ENCODE results near the gene FAF1. TPM values are rescaled to one million over a fixed set of nuclear protein-coding genes. Genes with fewer than 3 reads are reported as not detected.

Gene FAF1
- total RNA-seq, 2 donors from 2014 or later, result 45.8 to 50.1 TPM

GRCh38 chr1:50610563-50610962 lies 349.5 kb downstream of the FAF1 start:
- Mint-ChIP-seq H3K36me3 (ENCODE audit: low read depth) (no peaks in the 10 kb centered on the region), H3K4me1 (no peaks in the 10 kb centered on the region), H3K27ac (no peak overlapping the region), H3K27me3 (no peaks in the 10 kb centered on the region), H3K4me3 (no peak overlapping the region)
- DNase-seq, result no peak
- H3K9me3 ChIP-seq (ENCODE audit: control insufficient read depth, low read length, poor library complexity, severe bottlenecking), result no peaks in the 10 kb centered on the region
- no peak for ATAC-seq

GRCh38 chr1:50609508-50609907 lies 350.6 kb downstream of the FAF1 start:
- no peak for ATAC-seq

GRCh38 chr1:50605186-50605875 lies 354.7 kb downstream of the FAF1 start:
- no peaks in the 10 kb centered on the region for H3K9me3 ChIP-seq (ENCODE audit: control insufficient read depth, low read length, poor library complexity, severe bottlenecking)
- DNase-seq (no peak), ATAC-seq (no peak)
- H3K4me3 Mint-ChIP-seq, result no peak overlapping the region
- H3K27me3 Mint-ChIP-seq, result no peaks in the 10 kb centered on the region
- H3K4me1 Mint-ChIP-seq, result peaks cover 6% of the 10 kb centered on the region
- no peaks in the 10 kb centered on the region for H3K36me3 Mint-ChIP-seq (ENCODE audit: low read depth)
- H3K27ac Mint-ChIP-seq, result no peak overlapping the region

More at GRCh38 chr1:50609508-50609907, 350.6 kb downstream of the FAF1 start:
- Mint-ChIP-seq H3K4me1 (no peaks in the 10 kb centered on the region), H3K27ac (no peak overlapping the region), H3K36me3 (ENCODE audit: low read depth) (no peaks in the 10 kb centered on the region), H3K27me3 (no peaks in the 10 kb centered on the region), H3K4me3 (no peak overlapping the region)
- DNase-seq, result no peak
- H3K9me3 ChIP-seq (ENCODE audit: control insufficient read depth, low read length, poor library complexity, severe bottlenecking), result no peaks in the 10 kb centered on the region

- H3K4me1 Mint-ChIP-seq, result peaks cover 6% of the 10 kb centered on the region
- ATAC-seq, result no peak
- no peaks in the 10 kb centered on the region for H3K36me3 Mint-ChIP-seq (ENCODE audit: low read depth)
- H3K4me3 Mint-ChIP-seq, result no peak overlapping the region
- no peak overlapping the region for H3K27ac Mint-ChIP-seq
- no peaks in the 10 kb centered on the region for H3K9me3 ChIP-seq (ENCODE audit: control insufficient read depth, low read length, poor library complexity, severe bottlenecking)
- DNase-seq, result no peak
- H3K27me3 Mint-ChIP-seq, result no peaks in the 10 kb centered on the region
Measured at GRCh38 chr1:50604580-50604979, 355.5 kb downstream of the FAF1 start.

- ATAC-seq, result no peak
- DNase-seq, result no peak
- Mint-ChIP-seq H3K4me1 (peaks cover 6% of the 10 kb centered on the region), H3K4me3 (no peak overlapping the region), H3K36me3 (ENCODE audit: low read depth) (no peaks in the 10 kb centered on the region), H3K27ac (no peak overlapping the region), H3K27me3 (no peaks in the 10 kb centered on the region)
- no peaks in the 10 kb centered on the region for H3K9me3 ChIP-seq (ENCODE audit: control insufficient read depth, low read length, poor library complexity, severe bottlenecking)
Measured at GRCh38 chr1:50603274-50604271, 356.5 kb downstream of the FAF1 start.

- no peak for DNase-seq
- no peak overlapping the region for H3K27ac Mint-ChIP-seq
- no peaks in the 10 kb centered on the region for H3K9me3 ChIP-seq (ENCODE audit: control insufficient read depth, low read length, poor library complexity, severe bottlenecking)
- H3K4me1 Mint-ChIP-seq, result peaks cover 6% of the 10 kb centered on the region
- no peak overlapping the region for H3K4me3 Mint-ChIP-seq
- ATAC-seq, result no peak
- no peaks in the 10 kb centered on the region for H3K27me3 Mint-ChIP-seq
- H3K36me3 Mint-ChIP-seq (ENCODE audit: low read depth), result no peaks in the 10 kb centered on the region
Measured at GRCh38 chr1:50599546-50599945, 360.5 kb downstream of the FAF1 start.

GRCh38 chr1:50595874-50596273 lies 364.2 kb downstream of the FAF1 start:
- no peak overlapping the region for H3K27ac Mint-ChIP-seq
- ATAC-seq (no peak), DNase-seq (no peak)
- H3K27me3 Mint-ChIP-seq, result no peaks in the 10 kb centered on the region
- no peaks in the 10 kb centered on the region for H3K9me3 ChIP-seq (ENCODE audit: control insufficient read depth, low read length, poor library complexity, severe bottlenecking)
- no peaks in the 10 kb centered on the region for H3K4me1 Mint-ChIP-seq
- H3K36me3 Mint-ChIP-seq (ENCODE audit: low read depth), result no peaks in the 10 kb centered on the region
- no peak overlapping the region for H3K4me3 Mint-ChIP-seq

- H3K4me3 Mint-ChIP-seq, result no peak overlapping the region
- ATAC-seq (no peak), DNase-seq (no peak)
- H3K4me1 Mint-ChIP-seq, result peaks cover 3% of the 10 kb centered on the region
- no peak overlapping the region for H3K27ac Mint-ChIP-seq
- no peaks in the 10 kb centered on the region for H3K9me3 ChIP-seq (ENCODE audit: control insufficient read depth, low read length, poor library complexity, severe bottlenecking)
- no peaks in the 10 kb centered on the region for H3K27me3 Mint-ChIP-seq
- H3K36me3 Mint-ChIP-seq (ENCODE audit: low read depth), result peaks cover 3% of the 10 kb centered on the region
Measured at GRCh38 chr1:50593515-50593914, 366.6 kb downstream of the FAF1 start.

GRCh38 chr1:50591598-50591997 lies 368.5 kb downstream of the FAF1 start:
- Mint-ChIP-seq H3K4me1 (peaks cover 3% of the 10 kb centered on the region), H3K4me3 (no peak overlapping the region), H3K36me3 (ENCODE audit: low read depth) (peaks cover 8% of the 10 kb centered on the region), H3K27ac (no peak overlapping the region), H3K27me3 (no peaks in the 10 kb centered on the region)
- H3K9me3 ChIP-seq (ENCODE audit: control insufficient read depth, low read length, poor library complexity, severe bottlenecking), result no peaks in the 10 kb centered on the region
- DNase-seq (no peak), ATAC-seq (no peak)

- Mint-ChIP-seq H3K27me3 (no peaks in the 10 kb centered on the region), H3K36me3 (ENCODE audit: low read depth) (peaks cover 11% of the 10 kb centered on the region), H3K27ac (peak overlapping the region; percentile 41), H3K4me1 (no peaks in the 10 kb centered on the region), H3K4me3 (no peak overlapping the region)
- no peaks in the 10 kb centered on the region for H3K9me3 ChIP-seq (ENCODE audit: control insufficient read depth, low read length, poor library complexity, severe bottlenecking)
- DNase-seq, result no peak
- no peak for ATAC-seq
Measured at GRCh38 chr1:50582346-50582745, 377.7 kb downstream of the FAF1 start.

- no peak overlapping the region for H3K27ac Mint-ChIP-seq
- no peaks in the 10 kb centered on the region for H3K9me3 ChIP-seq (ENCODE audit: control insufficient read depth, low read length, poor library complexity, severe bottlenecking)
- no peak overlapping the region for H3K4me3 Mint-ChIP-seq
- DNase-seq (no peak), ATAC-seq (no peak)
- H3K36me3 Mint-ChIP-seq (ENCODE audit: low read depth), result peaks cover 8% of the 10 kb centered on the region
- H3K4me1 Mint-ChIP-seq, result peaks cover 4% of the 10 kb centered on the region
- no peaks in the 10 kb centered on the region for H3K27me3 Mint-ChIP-seq
Measured at GRCh38 chr1:50570066-50570468, 390.0 kb downstream of the FAF1 start.

- H3K4me3 Mint-ChIP-seq, result no peak overlapping the region
- peaks cover 4% of the 10 kb centered on the region for H3K4me1 Mint-ChIP-seq
- H3K27me3 Mint-ChIP-seq, result no peaks in the 10 kb centered on the region
- DNase-seq (no peak), ATAC-seq (no peak)
- H3K36me3 Mint-ChIP-seq (ENCODE audit: low read depth), result peaks cover 5% of the 10 kb centered on the region
- no peak overlapping the region for H3K27ac Mint-ChIP-seq
- no peaks in the 10 kb centered on the region for H3K9me3 ChIP-seq (ENCODE audit: control insufficient read depth, low read length, poor library complexity, severe bottlenecking)
Measured at GRCh38 chr1:50568782-50569181, 391.3 kb downstream of the FAF1 start.

- DNase-seq, result no peak
- H3K4me1 Mint-ChIP-seq, result no peaks in the 10 kb centered on the region
Measured at GRCh38 chr1:50566405-50566804, 393.7 kb downstream of the FAF1 start.

More at GRCh38 chr1:50566405-50566804, 393.7 kb downstream of the FAF1 start:
- no peaks in the 10 kb centered on the region for H3K27me3 Mint-ChIP-seq
- H3K4me3 Mint-ChIP-seq, result no peak overlapping the region
- H3K27ac Mint-ChIP-seq, result no peak overlapping the region
- H3K9me3 ChIP-seq (ENCODE audit: control insufficient read depth, low read length, poor library complexity, severe bottlenecking), result no peaks in the 10 kb centered on the region
- H3K36me3 Mint-ChIP-seq (ENCODE audit: low read depth), result peaks cover 9% of the 10 kb centered on the region
- no peak for ATAC-seq

Measured in T-helper 17 cell (primary cell).